ENCODE data around the gene PHOX2A. TPM values are rescaled to one million over a fixed set of nuclear protein-coding genes. Genes with fewer than 3 reads are reported as not detected.

Gene PHOX2A
- total and polyA plus RNA-seq, 10 donors, result 0.33 TPM; not detected in 9

- Histone ChIP-seq H3K9me3 (no peaks in the 10 kb centered on the region), H3K27me3 (replicated peaks in 1 of 7) (peaks cover 0 to 67% (median 23%) of the 10 kb centered on the region in 7 donors), H3K27ac (no peak overlapping the region), H3K4me1 (no peaks in the 10 kb centered on the region), H3K36me3 (no peaks in the 10 kb centered on the region), H3K4me3 (no peak overlapping the region)
- 86 to 92% (median 89%) methylated on average over 13 to 24 of the region's 24 CpGs for WGBS, 5 donors
- DNase-seq, result no peak
- intact Hi-C loops (cut with DNase I; ENCODE audit: low total_unique reads), result no loop called here
- TF ChIP-seq POLR2AphosphoS5 (IDR thresholded peaks at IDR 0.05) (no peak), POLR2A (IDR thresholded peaks at IDR 0.05) (no peak), CTCF (IDR thresholded peaks at IDR 0.05 in 8 of 11, conservative IDR thresholded peaks at IDR 0.05 in 3 of 11) (no peak)
Observed at GRCh38 chr11:72250661-72251464, 6.9 kb upstream of the PHOX2A start.

GRCh38 chr11:72249961-72250360, 6.0 kb upstream of the PHOX2A start:
- Histone ChIP-seq H3K4me1 (peaks cover 0 to 4% (median under 1%) of the 10 kb centered on the region in 6 donors), H3K27me3 (replicated peaks in 1 of 7) (peaks cover 0 to 76% (median 32%) of the 10 kb centered on the region in 7 donors), H3K9me3 (no peaks in the 10 kb centered on the region), H3K27ac (no peak overlapping the region), H3K4me3 (no peak overlapping the region), H3K36me3 (no peaks in the 10 kb centered on the region)
- intact Hi-C loops (cut with DNase I; ENCODE audit: low total_unique reads), result no loop called here
- WGBS, 5 donors, result 84 to 90% (median 88%) methylated on average over 4 to 5 of the region's 5 CpGs
- no peak for DNase-seq
- TF ChIP-seq POLR2AphosphoS5 (IDR thresholded peaks at IDR 0.05) (no peak), POLR2A (IDR thresholded peaks at IDR 0.05) (no peak), CTCF (IDR thresholded peaks at IDR 0.05 in 8 of 11, conservative IDR thresholded peaks at IDR 0.05 in 3 of 11) (no peak)

- TF ChIP-seq POLR2A (IDR thresholded peaks at IDR 0.05), result no peak
- TF ChIP-seq POLR2AphosphoS5 (IDR thresholded peaks at IDR 0.05), result no peak
- no peak for TF ChIP-seq CTCF (IDR thresholded peaks at IDR 0.05 in 8 of 11, conservative IDR thresholded peaks at IDR 0.05 in 3 of 11)
- 25 to 34% (median 30%) methylated on average over 2 of the region's 2 CpGs for WGBS, 5 donors
- peaks cover 0 to 22% (median 15%) of the 10 kb centered on the region in 6 donors for H3K4me1 ChIP-seq
- intact Hi-C loops (cut with DNase I; ENCODE audit: low total_unique reads), result no loop called here
- no peaks in the 10 kb centered on the region for H3K36me3 ChIP-seq
- H3K27ac ChIP-seq, result no peak overlapping the region
- no peak for DNase-seq
- peaks cover 0 to 7% (median 0%) of the 10 kb centered on the region in 8 donors for H3K9me3 ChIP-seq
- H3K27me3 ChIP-seq (replicated peaks in 1 of 7), result peaks cover 6 to 82% (median 56%) of the 10 kb centered on the region in 7 donors
- no peak overlapping the region for H3K4me3 ChIP-seq
Observed at GRCh38 chr11:72247584-72247983, 3.6 kb upstream of the PHOX2A start.

GRCh38 chr11:72245263-72245816, 1.4 kb upstream of the PHOX2A start:
- no peak for TF ChIP-seq POLR2A (IDR thresholded peaks at IDR 0.05)
- no peak for TF ChIP-seq CTCF (IDR thresholded peaks at IDR 0.05 in 8 of 11, conservative IDR thresholded peaks at IDR 0.05 in 3 of 11)
- TF ChIP-seq POLR2AphosphoS5 (IDR thresholded peaks at IDR 0.05), result no peak
- WGBS, 5 donors, result 9 to 18% (median 15%) methylated on average over 13 to 19 of the region's 19 CpGs

More at GRCh38 chr11:72245263-72245816, 1.4 kb upstream of the PHOX2A start:
- intact Hi-C loops (cut with DNase I; ENCODE audit: low total_unique reads), result no loop called here
- Histone ChIP-seq H3K4me1 (peaks cover 9 to 35% (median 26%) of the 10 kb centered on the region in 6 donors), H3K4me3 (no peak overlapping the region), H3K27me3 (replicated peaks in 1 of 7) (peaks cover 9 to 83% (median 71%) of the 10 kb centered on the region in 7 donors), H3K9me3 (peaks cover 0 to 7% (median 0%) of the 10 kb centered on the region in 8 donors), H3K27ac (no peak overlapping the region), H3K36me3 (no peaks in the 10 kb centered on the region)
- no peak for DNase-seq

Data from spleen (tissue), 11 donors.